Right atrium auricular region (tissue), 2 donors: ENCODE measurements around the gene DQX1. TPM values are rescaled to one million over a fixed set of nuclear protein-coding genes. Genes with fewer than 3 reads are reported as not detected.
"Not testable (repeated sequence)": the region's sequence is repeated elsewhere in the genome, so short reads cannot be mapped to it uniquely, and the experiment has no call there.

Experiments used
- DNase-seq: peaks from one replicate; pipeline ENCODE4 v3.0.0-alpha.2; 2019; ENCODE audit warnings: low spot score
- H3K27ac ChIP-seq, 2 donors: fragments of 200-600 bp; sonication (generic); 1 replicate in 1 of 2; 2 replicates in 1 of 2; pipeline ENCODE4 v1.5.1; 2016 to 2019
- H3K27me3 ChIP-seq, 2 donors: fragments of 200-600 bp; sonication (generic); one replicate each; pipeline versions ENCODE4 v1.5.1 to v1.6.0; 2017 to 2019
- H3K36me3 ChIP-seq: fragments of 200-600 bp; sonication (generic); one replicate; pipeline ENCODE4 v1.5.1; 2016
- H3K4me1 ChIP-seq, 2 donors: fragments of 200-600 bp; sonication (generic); one replicate each; pipeline versions ENCODE4 v1.5.1 to v1.6.0; 2017 to 2019
- H3K4me3 ChIP-seq, 2 donors: fragments of 200-600 bp; sonication (generic); 1 replicate in 1 of 2; 2 replicates in 1 of 2; pipeline ENCODE4 v1.5.1; 2017 to 2019; ENCODE audit warnings: mild to moderate bottlenecking in 1 of 2, moderate library complexity in 1 of 2
- H3K9me3 ChIP-seq, 2 donors: fragments of 200-600 bp; sonication (generic); one replicate each; pipeline ENCODE4 v1.5.1; 2019
- total RNA-seq, 2 donors: library from RNA; depleted of rRNA; stranded (reverse); fragments of >200 nt; gene quantifications; one replicate each; pipeline ENCODE4 v1.1.0, GENCODE V29; 2016
- TF ChIP-seq, protein P1 (sequence below), 2 donors: fragments of 200-600 bp; sonication (generic); IDR thresholded peaks; one replicate each; pipeline ENCODE4 v1.5.1; 2019; ENCODE audit warnings: antibody characterized with exemption in 2 of 2

Gene DQX1
- total RNA-seq, 2 donors from 2014 or later, result not detected

DNA sequence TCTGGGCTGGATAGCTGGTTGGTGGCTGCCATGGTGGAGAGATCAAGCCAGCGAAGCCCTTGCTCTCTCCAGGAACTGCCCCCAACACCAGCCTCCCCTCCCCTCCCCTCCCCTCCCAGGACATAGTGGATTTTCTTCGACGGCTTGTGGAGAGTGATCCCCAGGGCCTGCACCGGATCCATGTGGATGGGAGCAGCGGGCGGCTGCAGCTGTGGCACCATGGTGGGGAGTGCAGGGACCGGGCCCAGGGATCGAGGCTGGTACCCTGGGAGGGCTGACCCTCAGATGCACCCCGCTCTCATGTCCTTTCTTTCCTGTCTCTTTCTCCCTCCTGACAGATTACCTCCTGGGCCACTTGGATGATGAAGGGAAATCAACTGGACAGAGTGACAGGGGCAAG is 36.1 kb downstream of the DQX1 start:
- Histone ChIP-seq H3K4me3 (no peak overlapping the region), H3K4me1 (no peaks in the 10 kb centered on the region), H3K36me3 (peaks cover 43% of the 10 kb centered on the region), H3K27me3 (no peaks in the 10 kb centered on the region), H3K27ac (no peak overlapping the region), H3K9me3 (no peaks in the 10 kb centered on the region)
- TF ChIP-seq, protein P1, sequence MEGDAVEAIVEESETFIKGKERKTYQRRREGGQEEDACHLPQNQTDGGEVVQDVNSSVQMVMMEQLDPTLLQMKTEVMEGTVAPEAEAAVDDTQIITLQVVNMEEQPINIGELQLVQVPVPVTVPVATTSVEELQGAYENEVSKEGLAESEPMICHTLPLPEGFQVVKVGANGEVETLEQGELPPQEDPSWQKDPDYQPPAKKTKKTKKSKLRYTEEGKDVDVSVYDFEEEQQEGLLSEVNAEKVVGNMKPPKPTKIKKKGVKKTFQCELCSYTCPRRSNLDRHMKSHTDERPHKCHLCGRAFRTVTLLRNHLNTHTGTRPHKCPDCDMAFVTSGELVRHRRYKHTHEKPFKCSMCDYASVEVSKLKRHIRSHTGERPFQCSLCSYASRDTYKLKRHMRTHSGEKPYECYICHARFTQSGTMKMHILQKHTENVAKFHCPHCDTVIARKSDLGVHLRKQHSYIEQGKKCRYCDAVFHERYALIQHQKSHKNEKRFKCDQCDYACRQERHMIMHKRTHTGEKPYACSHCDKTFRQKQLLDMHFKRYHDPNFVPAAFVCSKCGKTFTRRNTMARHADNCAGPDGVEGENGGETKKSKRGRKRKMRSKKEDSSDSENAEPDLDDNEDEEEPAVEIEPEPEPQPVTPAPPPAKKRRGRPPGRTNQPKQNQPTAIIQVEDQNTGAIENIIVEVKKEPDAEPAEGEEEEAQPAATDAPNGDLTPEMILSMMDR (IDR thresholded peaks at IDR 0.05), result no peak
- no peak for DNase-seq

GRCh38 chr2:74488643-74489481 is 37.2 kb downstream of the DQX1 start:
- no peaks in the 10 kb centered on the region for H3K27me3 ChIP-seq
- peaks cover 43% of the 10 kb centered on the region for H3K36me3 ChIP-seq
- H3K27ac ChIP-seq, result no peak overlapping the region
- TF ChIP-seq, protein P1 (IDR thresholded peaks at IDR 0.05), result no peak
- peaks cover 0 to 6% of the 10 kb centered on the region in 2 donors for H3K4me1 ChIP-seq
- no peaks in the 10 kb centered on the region for H3K9me3 ChIP-seq
- no peak overlapping the region for H3K4me3 ChIP-seq
- DNase-seq, result no peak

DNA sequence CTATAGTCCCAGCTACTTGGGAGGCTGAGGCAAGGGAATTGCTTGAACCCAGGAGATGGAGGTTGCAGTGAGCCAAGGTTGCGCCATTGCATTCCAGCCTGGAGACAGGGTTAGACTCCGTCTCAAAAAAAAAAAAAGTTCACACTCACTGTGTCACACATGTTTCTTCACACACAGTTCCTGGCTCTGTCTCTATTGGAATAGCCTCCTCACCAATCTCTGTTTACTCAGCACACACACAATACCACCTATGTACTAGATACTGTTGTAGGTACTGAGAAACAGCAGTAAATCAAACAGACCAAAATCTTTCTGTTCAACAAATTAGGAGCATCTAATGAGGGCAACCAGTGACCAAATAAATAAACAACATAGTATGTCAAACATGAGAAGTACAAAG is 39.9 kb downstream of the DQX1 start:
- TF ChIP-seq, protein P1 (IDR thresholded peaks at IDR 0.05), result no peak
- DNase-seq, result no peak
- Histone ChIP-seq H3K4me3 (no peak overlapping the region), H3K27ac (no peak overlapping the region), H3K36me3 (peaks cover 17% of the 10 kb centered on the region), H3K4me1 (peaks cover 0 to 24% of the 10 kb centered on the region in 2 donors), H3K9me3 (no peaks in the 10 kb centered on the region), H3K27me3 (no peaks in the 10 kb centered on the region)

DNA sequence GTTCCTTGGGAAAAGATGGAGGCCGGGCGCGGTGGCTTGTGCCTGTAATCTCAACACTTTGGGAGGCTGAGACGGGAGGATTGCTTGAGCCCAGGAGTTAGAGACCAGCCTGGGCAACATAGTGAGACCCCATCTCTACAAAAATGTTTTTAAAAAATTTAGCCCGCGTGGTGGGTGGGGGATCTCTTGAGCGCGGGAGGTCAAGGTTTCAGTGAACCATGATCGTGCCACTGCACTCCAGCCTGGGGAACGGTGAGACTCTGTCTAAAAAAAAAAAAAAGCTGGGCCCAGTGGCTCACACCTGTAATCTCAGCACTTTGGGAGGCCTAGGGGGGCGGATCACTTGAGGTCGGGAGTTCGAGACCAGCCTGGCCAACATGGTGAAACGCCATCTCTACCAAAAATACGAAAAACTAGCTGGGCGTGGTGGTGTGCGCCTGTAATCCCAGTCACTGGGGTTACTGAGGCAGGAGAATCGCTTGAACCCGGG is 42.3 kb downstream of the DQX1 start:
- not testable (repeated sequence) for H3K27me3 ChIP-seq, H3K36me3 ChIP-seq, DNase-seq, H3K9me3 ChIP-seq
- H3K4me1 ChIP-seq, result peaks cover 0 to 31% of the 10 kb centered on the region in 2 donors
- H3K27ac ChIP-seq, result peak overlapping the region; percentile 88 to 91
- H3K4me3 ChIP-seq, result peak overlapping the region; percentile 78 to 83

DNA sequence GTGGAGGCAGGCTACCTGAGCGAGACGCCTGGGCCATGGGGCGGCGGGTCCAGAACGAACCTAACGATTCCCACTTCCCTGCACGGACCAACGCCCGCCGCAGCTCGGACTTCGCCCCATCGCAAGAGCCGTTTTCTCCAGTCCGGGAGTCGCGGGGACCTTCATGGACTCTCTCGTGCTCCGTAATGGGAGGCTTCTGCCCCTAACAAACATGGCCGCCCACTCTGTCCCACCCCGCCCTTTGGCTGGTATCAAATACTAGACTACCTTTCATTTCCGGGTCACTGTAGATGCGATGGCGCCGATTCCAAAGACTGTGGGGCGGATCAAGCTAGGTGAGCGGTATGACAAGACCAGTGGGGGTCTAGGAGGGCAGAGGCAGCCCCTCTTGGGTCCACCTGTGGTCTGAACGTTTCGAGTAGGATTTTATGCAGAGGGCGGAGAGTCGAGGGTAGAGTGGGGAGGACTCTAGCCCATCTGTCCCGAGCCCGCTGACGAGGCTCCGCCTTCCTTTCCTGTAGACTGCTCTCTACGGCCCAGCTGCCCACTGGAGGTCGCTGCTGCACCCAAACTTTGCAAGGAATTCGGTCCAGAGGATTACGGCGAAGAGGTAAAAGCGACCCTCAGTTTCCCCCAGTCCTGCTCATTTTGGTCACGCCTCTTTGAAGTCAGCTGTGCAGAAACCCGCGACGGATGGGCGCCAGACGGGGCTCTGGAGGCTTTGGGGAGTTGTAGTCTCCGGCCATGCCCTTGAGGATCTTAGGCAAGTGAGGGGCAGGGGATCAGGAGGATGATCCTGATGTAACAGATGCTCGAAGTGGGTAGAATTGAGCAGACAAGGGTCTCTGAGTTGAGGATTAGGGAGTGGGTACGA is 43.0 kb downstream of the DQX1 start, which contains the start of the genes CCDC142 and TTC31:
CCDC142 (minus strand) TSS at position 198 of the 874 bp plus-strand sequence; CDS start at position 37, 161 bp downstream.
TTC31 (plus strand) TSS at position 281 of the 874 bp plus-strand sequence; CDS start at position 296, 15 bp downstream.
- H3K4me3 ChIP-seq, result peak within 1 kb of the TSS; percentile 78 to 83
- H3K27me3 ChIP-seq, result no peaks in the 10 kb centered on the region
- H3K9me3 ChIP-seq, result no peaks in the 10 kb centered on the region
- H3K27ac ChIP-seq, result peak within 1 kb of the TSS; percentile 88 to 91
- DNase-seq, result peak; percentile 98
- TF ChIP-seq, protein P1 (IDR thresholded peaks at IDR 0.05), result peak; percentile 71 to 85
- H3K36me3 ChIP-seq, result peaks cover 7% of the 10 kb centered on the region
- peaks cover 0 to 31% of the 10 kb centered on the region in 2 donors for H3K4me1 ChIP-seq
